ENCODE measurements around the gene ADGRV1. TPM values are rescaled to one million over a fixed set of nuclear protein-coding genes. Genes with fewer than 3 reads are reported as not detected.

Gene ADGRV1
- total RNA-seq, 1 donor, result 0.18 TPM

DNA sequence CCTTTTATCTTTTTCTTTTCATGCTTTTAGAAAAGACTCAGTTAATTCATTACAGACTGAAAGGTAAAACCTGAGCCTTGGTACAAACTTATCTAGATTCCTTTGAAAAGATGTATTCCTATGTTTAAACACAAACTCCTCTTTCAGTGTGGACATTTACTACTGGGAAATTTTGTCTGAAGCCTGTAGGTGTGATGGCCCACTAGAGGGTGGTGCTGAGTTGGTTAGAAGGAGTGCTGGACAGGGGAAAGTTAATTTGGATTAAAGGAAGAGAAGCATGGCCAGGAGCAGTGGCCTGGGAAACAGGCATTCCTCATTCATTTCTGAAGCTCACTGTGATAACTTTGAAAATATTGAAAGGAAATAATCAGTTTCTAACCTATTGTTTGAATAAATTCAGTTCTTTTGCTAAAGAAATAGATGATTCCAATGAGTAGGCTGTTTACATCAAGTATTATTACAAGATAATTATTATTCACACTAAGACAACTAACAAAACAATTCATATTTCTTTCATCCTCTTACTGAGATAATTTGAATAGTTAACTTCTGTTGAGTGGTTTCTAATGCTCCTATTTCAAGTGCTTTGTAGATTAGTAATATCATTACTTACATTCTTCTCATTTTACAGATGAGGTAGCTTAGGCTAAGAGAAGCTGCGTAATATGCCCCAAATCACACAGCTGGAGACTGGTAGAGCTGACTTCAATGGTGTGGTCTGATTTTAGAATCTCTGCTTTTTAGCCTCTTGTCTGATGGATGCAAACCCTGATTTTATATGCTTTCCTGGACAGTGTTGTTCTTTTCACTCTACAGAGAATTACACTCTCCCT, 150.9 kb downstream of the ADGRV1 start:
- peak; percentile 36 for DNase-seq (ENCODE audit: low read depth)
- TF ChIP-seq, protein P1, sequence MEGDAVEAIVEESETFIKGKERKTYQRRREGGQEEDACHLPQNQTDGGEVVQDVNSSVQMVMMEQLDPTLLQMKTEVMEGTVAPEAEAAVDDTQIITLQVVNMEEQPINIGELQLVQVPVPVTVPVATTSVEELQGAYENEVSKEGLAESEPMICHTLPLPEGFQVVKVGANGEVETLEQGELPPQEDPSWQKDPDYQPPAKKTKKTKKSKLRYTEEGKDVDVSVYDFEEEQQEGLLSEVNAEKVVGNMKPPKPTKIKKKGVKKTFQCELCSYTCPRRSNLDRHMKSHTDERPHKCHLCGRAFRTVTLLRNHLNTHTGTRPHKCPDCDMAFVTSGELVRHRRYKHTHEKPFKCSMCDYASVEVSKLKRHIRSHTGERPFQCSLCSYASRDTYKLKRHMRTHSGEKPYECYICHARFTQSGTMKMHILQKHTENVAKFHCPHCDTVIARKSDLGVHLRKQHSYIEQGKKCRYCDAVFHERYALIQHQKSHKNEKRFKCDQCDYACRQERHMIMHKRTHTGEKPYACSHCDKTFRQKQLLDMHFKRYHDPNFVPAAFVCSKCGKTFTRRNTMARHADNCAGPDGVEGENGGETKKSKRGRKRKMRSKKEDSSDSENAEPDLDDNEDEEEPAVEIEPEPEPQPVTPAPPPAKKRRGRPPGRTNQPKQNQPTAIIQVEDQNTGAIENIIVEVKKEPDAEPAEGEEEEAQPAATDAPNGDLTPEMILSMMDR (IDR thresholded peaks at IDR 0.05; ENCODE audit: insufficient read depth, low read length), result peak; percentile 86
- no peak overlapping the region for H3K4me3 ChIP-seq (ENCODE audit: low read depth, low read length)

DNA sequence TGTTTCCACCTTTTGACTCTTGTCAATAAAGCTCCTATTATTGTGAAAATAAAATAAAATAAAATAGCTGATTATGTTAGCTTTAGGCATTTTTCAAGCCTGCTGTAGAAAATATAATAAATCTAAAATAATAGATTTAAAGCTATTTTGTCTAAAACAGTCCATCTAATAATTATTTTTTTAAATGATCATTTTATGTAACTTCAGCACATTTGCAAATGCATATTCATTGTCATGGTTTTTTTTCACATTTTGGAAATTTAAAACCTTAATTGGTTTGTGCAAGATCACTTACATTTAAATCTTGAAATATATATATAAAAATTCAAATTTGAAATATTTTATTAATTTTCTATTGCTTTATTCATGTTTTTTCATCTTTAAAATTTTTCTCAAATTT, 159.8 kb downstream of the ADGRV1 start:
- no peak for DNase-seq (ENCODE audit: low read depth)
- TF ChIP-seq, protein P1 (IDR thresholded peaks at IDR 0.05; ENCODE audit: insufficient read depth, low read length), result no peak
- H3K4me3 ChIP-seq (ENCODE audit: low read depth, low read length), result no peak overlapping the region

DNA sequence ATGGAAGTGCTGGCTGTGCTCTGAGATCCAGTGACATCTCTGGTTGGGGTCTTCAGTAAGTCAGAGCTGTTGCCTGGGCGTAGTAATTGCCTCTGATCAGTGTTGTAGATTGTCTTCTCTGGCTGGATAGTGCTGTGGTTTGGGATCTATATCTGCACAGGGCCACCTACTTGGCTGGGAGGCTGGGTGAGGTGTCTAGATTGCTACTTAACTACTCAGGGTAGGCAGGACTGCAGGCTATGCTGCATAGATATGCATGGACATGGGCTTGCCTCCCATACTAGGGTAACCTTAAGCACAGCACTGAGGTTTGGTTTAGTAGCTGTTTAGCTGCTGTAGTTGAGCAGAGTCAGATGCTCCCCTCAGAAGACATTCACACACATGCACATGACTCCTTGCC, 181.0 kb downstream of the ADGRV1 start:
- TF ChIP-seq, protein P1 (IDR thresholded peaks at IDR 0.05; ENCODE audit: insufficient read depth, low read length), result no peak
- no peak for DNase-seq (ENCODE audit: low read depth)
- no peak overlapping the region for H3K4me3 ChIP-seq (ENCODE audit: low read depth, low read length)

DNA sequence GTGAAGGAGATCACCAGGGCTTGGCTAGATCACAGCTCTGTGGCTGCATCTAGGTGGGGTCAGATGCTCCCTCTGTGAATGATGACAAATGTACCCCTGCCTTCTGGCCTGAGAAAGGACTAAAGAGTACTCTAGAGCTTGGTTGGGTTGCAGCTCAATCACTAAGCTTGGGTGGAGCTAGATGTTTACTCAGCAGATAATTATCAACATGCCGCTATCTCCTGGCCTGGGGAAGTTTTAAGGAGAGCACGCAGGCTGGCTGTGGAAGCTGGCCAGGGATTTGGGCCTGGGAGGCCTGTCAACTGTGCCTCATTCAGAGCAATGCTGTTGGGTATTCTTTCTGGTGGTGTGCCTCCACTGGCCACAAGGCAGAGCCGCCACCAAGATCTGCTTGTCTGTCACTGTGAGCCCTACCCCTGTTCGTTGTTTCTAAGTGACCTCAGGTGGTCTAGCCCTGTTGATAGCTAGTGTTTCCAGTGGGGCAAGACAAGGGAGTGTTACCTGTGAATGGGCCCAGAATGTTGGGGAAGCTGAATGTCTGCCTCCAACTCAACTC, 181.7 kb downstream of the ADGRV1 start:
- TF ChIP-seq, protein P1 (IDR thresholded peaks at IDR 0.05; ENCODE audit: insufficient read depth, low read length), result no peak
- H3K4me3 ChIP-seq (ENCODE audit: low read depth, low read length), result no peak overlapping the region
- no peak for DNase-seq (ENCODE audit: low read depth)

DNA sequence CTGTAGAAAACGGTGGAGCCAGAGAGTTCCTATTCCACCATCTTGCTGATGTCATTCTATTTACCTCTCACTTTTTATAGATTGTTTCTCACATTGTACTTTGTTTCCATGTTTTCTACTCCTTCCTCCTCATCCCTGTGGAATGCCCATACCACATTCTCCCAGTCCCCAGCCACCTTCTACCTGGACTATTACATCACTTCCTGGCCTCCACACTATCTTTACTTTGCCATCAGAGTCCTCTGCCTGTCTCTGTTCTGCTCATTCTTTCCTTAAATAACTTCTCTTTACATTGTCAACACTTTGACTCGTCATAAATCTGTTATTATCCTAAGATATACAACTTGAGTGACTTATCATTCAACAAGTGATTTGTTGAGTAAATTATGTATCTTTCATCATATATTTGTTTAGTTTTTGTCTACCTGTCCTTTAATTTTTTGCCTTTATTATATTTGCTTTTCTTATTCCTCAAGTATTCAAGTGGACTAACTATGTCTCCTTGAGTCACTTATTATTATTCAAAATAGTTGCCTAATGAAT, 182.5 kb downstream of the ADGRV1 start:
- no peak for DNase-seq (ENCODE audit: low read depth)
- no peak overlapping the region for H3K4me3 ChIP-seq (ENCODE audit: low read depth, low read length)
- TF ChIP-seq, protein P1 (IDR thresholded peaks at IDR 0.05; ENCODE audit: insufficient read depth, low read length), result no peak

DNA sequence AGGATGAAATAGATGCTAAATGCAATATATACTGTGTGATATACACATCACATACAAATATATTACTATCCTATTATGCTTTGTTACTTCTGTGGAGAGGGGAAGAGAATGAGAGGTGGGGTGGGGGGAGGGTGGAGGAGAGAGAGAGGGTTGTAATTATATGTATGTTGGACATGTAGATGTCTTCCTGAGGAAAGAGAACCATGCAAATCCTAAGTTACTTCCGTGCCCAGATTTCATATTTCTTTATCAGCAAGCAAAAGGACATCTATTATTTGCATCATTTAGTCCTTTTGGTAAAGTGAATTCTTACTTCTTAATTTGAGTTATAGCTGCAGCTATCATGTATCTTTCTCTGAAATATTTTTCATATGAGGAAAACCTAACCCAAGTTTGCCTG, 187.5 kb downstream of the ADGRV1 start:
- DNase-seq (ENCODE audit: low read depth), result no peak
- TF ChIP-seq, protein P1 (IDR thresholded peaks at IDR 0.05; ENCODE audit: insufficient read depth, low read length), result no peak
- no peak overlapping the region for H3K4me3 ChIP-seq (ENCODE audit: low read depth, low read length)
